HL-60/S4 (cell line): Measurements from ENCODE around the gene ZCCHC3.

Source experiments
- in situ Hi-C: fragments of 300-500 bp; cut with MboI; formaldehyde crosslinking; loops from 2 replicates; pipeline ENCODE4 v1.14.3; 2022; ENCODE audit warnings: low sequenced_read_pairs

ZCCHC3 gene

GRCh38 chr20:278607-279571 is 18.5 kb upstream of the ZCCHC3 start:
- in situ Hi-C loops = no loop called here

DNA sequence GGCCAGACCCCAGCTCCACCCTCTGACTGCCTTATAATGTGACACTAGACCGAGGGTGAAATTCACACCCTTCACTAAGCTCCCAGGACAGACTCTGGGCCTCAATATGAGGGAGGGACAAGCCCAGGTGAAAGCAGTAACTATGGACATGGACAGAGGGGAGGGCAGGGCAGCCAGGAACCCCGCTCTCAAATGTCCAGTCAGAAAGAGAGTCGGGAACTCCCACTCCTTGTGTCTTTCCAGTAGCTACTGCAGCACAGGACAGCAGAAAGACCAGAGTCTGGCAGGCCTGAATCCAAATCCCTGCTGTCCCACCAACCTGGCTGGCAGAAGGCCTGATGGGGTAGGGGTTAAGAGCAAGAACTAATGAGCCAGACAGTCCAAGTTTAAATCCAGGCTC is 13.2 kb upstream of the ZCCHC3 start:
- in situ Hi-C loops = no loop called here

- in situ Hi-C loops = no loop called here
Observed at GRCh38 chr20:286508-286907, 10.9 kb upstream of the ZCCHC3 start.

GRCh38 chr20:288956-289692 is 8.2 kb upstream of the ZCCHC3 start:
- in situ Hi-C loops = no loop called here

DNA sequence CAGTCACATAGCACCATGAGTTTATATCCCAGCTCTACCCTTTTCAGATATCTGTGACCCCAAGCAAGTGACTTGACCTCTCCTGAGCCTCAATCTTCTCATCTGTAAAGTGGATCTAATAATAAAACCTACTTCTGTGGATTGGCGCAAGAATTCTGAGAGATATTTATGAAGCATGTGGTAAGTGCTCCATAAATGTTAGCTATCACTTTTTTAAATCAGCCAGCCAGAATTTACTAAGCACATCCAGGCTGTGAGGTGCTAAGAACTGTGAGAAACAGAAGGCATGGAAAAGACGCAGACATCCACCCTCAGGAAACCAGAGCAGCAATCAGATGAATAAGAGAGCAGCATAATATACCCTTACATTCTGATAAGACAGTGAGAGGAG is 7.7 kb upstream of the ZCCHC3 start:
- in situ Hi-C loops = no loop called here

- in situ Hi-C loops = no loop called here
Observed at GRCh38 chr20:290084-290831, 7.1 kb upstream of the ZCCHC3 start, which contains the start of gene C20orf96. TSS of gene C20orf96 (minus strand) at chr20:290750. CDS start at chr20:290610, 140 bp downstream.

GRCh38 chr20:294602-295001 is 2.8 kb upstream of the ZCCHC3 start:
- in situ Hi-C loops = no loop called here

GRCh38 chr20:295804-296203 is 1.6 kb upstream of the ZCCHC3 start:
- in situ Hi-C loops = no loop called here

DNA sequence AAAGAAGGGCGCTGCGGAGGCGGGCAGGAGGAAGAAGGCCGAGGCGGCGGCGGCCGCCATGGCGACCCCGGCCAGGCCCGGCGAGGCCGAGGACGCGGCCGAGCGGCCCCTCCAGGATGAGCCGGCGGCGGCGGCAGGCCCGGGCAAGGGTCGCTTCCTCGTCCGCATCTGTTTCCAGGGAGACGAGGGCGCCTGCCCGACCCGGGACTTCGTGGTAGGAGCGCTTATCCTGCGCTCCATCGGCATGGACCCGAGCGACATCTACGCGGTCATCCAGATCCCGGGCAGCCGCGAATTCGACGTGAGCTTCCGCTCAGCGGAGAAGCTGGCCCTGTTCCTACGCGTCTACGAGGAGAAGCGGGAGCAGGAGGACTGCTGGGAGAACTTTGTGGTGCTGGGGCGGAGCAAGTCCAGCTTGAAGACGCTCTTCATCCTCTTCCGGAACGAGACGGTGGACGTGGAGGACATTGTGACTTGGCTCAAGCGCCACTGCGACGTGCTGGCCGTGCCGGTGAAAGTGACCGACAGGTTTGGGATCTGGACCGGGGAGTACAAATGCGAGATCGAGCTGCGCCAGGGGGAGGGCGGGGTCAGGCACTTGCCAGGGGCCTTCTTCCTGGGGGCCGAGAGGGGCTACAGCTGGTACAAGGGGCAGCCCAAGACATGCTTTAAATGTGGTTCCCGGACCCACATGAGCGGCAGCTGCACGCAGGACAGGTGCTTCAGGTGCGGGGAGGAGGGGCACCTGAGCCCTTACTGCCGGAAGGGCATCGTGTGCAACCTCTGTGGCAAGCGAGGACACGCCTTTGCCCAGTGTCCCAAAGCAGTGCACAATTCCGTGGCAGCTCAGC is 780 bp downstream of the ZCCHC3 start:
- in situ Hi-C loops = no loop called here

DNA sequence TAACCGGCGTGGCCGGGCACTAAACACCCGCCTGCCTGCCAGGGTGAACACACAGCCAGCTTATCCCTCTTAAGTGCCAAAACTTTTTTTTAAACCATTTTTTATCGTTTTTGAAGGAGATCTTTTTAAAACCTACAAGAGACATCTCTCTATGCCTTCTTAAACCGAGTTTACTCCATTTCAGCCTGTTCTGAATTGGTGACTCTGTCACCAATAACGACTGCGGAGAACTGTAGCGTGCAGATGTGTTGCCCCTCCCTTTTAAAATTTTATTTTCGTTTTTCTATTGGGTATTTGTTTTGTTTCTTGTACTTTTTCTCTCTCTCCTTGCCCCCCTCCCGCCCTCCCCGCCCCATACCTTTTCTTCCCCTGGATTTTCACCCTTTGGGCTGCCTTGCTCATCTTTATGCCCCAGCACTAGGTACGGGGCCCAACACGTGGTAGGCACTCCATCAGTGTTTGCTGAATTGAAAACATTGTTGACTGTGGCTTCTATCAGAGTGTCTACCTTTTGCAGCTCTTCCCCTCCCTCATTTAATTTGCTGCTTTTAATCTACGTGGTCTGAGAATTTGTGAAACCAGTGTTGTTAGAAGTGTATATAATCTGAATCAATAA is 1.5 kb downstream of the ZCCHC3 start:
- in situ Hi-C loops = no loop called here

GRCh38 chr20:300345-300990 is 3.1 kb downstream of the ZCCHC3 start:
- in situ Hi-C loops = no loop called here

DNA sequence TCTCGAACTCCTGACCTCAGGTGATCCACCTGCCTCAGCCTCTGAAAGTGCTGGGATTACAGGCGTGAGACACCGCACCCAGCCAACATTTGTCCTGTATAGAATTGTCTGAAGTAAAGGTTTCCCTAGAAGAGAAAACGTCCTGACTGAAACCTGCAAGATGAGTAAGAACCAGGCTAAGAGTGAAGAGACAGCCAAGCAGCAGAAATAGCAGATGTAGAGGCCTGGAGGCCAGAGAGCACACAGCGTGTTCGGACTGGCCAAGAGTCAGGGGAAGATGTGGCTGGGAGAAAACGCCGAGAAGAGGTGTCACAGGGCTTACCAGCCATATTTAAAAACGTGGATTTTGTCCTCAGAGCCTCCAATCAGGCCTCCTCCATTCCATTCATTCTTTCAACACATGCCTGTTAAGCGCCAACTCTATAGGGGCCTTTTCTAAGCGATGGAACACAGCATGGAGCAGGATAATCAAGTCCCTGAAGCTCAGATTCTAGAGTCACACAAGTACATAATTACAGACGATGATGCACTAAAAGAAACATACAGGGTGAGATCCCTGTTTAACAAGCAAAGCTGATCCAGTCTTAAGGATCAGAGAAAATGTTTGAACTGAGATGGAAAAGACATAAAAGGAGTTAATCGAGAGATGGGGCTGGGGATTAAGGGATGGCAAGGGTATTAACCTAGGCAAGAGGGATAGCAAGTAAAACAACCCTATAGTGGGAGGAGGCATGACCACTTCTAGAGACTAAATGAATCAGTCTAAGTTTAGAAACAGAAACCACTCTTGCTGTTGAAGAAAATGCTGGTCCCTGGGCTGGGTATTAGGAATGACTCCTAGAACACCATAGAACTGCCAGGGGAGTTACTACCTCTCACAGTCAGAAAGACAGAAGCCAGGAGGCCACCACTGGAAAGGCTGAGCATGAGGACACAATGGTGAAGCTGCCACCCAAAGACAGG is 4.8 kb downstream of the ZCCHC3 start:
- in situ Hi-C loops = no loop called here

DNA sequence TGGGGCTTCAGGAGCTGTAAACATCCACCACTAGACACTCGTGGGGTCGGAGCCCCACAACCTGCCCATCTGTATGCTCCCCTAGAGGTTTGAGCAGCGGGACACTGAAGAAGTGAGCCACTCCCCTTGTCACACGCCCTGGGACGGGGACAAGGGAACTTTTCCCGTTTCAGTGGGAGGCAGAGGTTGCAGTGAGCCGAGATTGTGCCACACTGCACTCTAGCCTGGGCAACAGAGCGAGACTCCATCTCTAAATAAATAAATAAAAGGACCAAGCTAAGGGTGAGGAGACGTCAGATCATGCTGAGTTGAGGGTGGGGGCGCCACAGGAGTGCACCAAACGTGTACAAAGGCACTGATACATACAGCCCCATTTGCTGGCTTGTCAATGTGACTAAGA is 8.4 kb downstream of the ZCCHC3 start:
- in situ Hi-C loops = no loop called here

- in situ Hi-C loops = no loop called here
Observed at GRCh38 chr20:308427-309038, 11.2 kb downstream of the ZCCHC3 start.

GRCh38 chr20:309306-309840 is 12.0 kb downstream of the ZCCHC3 start:
- in situ Hi-C loops = no loop called here

GRCh38 chr20:309841-310644 is 12.7 kb downstream of the ZCCHC3 start:
- in situ Hi-C loops = no loop called here

GRCh38 chr20:310645-311044 is 13.3 kb downstream of the ZCCHC3 start:
- in situ Hi-C loops = no loop called here
